Measurements from ENCODE around the gene LEMD2. TPM values are rescaled to one million over a fixed set of nuclear protein-coding genes. Genes with fewer than 3 reads are reported as not detected.

The LEMD2 gene
- total RNA-seq, 6 experiments from 2014 or later = 17.8 to 28.0 (median 21.8) TPM

DNA sequence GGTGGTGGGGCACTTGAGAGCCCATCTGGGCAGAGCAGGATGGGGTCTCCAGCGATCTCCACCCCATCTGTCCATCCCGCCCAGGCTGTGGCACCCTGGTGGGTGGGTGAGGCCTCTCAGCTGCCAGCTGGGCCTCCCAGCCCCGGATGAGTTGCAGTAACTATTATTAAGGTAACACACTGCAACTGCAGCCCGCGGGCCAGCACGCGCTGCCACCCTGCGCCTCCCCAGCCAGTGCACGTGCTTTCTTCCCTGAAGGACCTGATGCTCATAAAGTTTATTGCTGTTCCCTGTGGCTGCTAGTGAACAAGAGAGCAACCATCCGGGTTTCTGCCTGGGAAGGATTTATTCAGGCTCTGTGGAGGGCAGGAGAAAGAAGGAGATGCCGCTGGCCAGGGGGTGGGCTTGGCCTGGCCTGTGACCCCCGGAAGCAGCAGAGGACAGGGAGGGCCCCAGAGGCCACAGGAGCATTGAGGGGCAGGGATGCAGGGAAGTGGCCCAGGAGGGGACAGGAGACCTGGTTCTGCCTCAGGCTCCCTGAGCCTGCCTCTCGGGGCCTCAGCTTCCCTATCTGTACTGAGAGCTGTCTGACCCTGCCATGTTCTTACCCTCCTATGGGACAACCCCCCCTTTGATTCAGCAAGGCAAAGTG, 43.9 kb downstream of the LEMD2 start:
- no peak for TF ChIP-seq POLR2A (IDR thresholded peaks at IDR 0.05)
- TF ChIP-seq, protein P1, sequence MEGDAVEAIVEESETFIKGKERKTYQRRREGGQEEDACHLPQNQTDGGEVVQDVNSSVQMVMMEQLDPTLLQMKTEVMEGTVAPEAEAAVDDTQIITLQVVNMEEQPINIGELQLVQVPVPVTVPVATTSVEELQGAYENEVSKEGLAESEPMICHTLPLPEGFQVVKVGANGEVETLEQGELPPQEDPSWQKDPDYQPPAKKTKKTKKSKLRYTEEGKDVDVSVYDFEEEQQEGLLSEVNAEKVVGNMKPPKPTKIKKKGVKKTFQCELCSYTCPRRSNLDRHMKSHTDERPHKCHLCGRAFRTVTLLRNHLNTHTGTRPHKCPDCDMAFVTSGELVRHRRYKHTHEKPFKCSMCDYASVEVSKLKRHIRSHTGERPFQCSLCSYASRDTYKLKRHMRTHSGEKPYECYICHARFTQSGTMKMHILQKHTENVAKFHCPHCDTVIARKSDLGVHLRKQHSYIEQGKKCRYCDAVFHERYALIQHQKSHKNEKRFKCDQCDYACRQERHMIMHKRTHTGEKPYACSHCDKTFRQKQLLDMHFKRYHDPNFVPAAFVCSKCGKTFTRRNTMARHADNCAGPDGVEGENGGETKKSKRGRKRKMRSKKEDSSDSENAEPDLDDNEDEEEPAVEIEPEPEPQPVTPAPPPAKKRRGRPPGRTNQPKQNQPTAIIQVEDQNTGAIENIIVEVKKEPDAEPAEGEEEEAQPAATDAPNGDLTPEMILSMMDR (IDR thresholded peaks at IDR 0.05) = no peak
- ATAC-seq = peak in 1 of 4 donors; percentile 2
- Histone ChIP-seq H3K4me1 (peaks cover 0 to 48% (median 15%) of the 10 kb centered on the region in 4 donors), H3K9me3 (no peaks in the 10 kb centered on the region), H3K27me3 (no peaks in the 10 kb centered on the region), H3K4me3 (peak overlapping the region; percentile 16 to 54 (median 18)), H3K27ac (peak overlapping the region; percentile 44 to 73 (median 72)), H3K36me3 (no peaks in the 10 kb centered on the region)
- intact Hi-C loops (cut with DNase I) = no loop called here
- no peak for DNase-seq
- 26% methylated on average over 8 of the region's 13 CpGs for WGBS (ENCODE audit: insufficient coverage, low coverage, low lambda C conversion rate, missing lambda C conversion rate)

DNA sequence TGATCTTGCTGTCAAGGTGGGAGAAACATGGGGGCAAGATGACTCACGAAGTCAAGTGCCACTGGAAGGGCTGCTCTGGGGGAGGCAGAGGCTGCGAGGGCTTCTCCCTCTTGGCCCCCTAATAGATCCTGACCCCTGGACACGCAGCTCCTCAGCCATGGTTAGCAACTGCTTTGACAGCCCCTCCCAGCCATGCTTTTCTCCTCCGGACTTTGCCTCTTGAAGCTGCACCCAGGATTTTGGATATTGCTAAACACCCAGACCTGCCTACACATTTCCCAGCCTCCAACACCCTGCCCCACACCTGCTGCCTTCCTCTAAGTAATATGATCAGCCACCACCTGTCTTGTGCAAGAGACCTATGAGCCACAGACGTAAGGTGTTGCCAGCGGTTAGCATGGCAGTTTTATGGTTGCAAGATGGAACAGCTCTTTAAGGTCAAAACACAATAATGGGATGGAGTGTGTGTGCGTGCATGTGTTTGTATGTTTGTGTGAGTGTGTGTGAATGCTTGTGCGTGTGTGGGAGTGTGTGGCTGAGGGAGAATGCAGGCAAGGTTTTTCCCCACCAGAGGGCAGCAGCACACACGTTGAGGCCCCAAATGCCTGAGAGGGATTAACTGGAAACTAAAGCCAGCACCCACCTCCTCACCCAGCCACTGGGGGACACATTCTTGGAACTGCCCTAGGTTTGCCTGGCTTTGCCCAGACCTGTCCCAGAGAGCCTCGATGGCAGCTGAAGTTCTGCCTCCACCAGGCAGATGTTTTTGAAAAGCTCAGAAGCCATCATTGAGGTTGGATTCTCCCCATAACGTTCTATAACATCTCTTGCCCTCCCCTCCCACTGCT, 44.7 kb downstream of the LEMD2 start:
- Histone ChIP-seq H3K4me3 (peak overlapping the region; percentile 16 to 54 (median 18)), H3K27ac (peak overlapping the region; percentile 44 to 73 (median 72)), H3K4me1 (peaks cover 0 to 56% (median 18%) of the 10 kb centered on the region in 4 donors), H3K9me3 (no peaks in the 10 kb centered on the region), H3K27me3 (no peaks in the 10 kb centered on the region), H3K36me3 (no peaks in the 10 kb centered on the region)
- intact Hi-C loops (cut with DNase I) = no loop called here
- ATAC-seq (peak; percentile 55 to 66 (median 60)), DNase-seq (peak; percentile 66 to 79 (median 76))
- TF ChIP-seq, protein P1 (IDR thresholded peaks at IDR 0.05) = peak; percentile 88 to 94 (median 92)
- peak; percentile 43 for TF ChIP-seq POLR2A (IDR thresholded peaks at IDR 0.05)
- 11% methylated on average over 10 of the region's 11 CpGs for WGBS (ENCODE audit: insufficient coverage, low coverage, low lambda C conversion rate, missing lambda C conversion rate)

DNA sequence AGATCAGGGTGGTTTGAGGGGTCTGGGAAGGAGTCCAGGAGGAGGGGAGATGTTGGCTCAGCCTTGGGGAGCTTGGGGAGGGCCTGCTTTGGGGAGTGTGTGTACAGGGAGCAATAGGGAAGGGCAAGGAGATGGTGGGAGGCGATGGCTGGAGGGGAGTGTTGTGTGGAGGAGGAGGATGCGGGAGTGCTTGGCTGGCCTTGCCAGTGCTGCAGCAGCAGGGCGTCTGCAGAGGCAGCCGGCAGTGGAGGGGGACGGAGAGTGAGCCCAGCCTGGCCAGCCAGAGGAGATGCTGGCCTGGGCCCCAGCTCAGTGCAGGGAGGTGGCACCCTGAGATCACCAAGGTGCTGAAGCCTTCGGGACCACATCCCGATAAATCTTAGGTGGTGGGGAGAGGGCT, 46.1 kb downstream of the LEMD2 start:
- DNase-seq = no peak
- TF ChIP-seq POLR2A (IDR thresholded peaks at IDR 0.05) = no peak
- TF ChIP-seq, protein P1 (IDR thresholded peaks at IDR 0.05) = no peak
- H3K4me1 ChIP-seq = peaks cover 0 to 62% (median 22%) of the 10 kb centered on the region in 4 donors

DNA sequence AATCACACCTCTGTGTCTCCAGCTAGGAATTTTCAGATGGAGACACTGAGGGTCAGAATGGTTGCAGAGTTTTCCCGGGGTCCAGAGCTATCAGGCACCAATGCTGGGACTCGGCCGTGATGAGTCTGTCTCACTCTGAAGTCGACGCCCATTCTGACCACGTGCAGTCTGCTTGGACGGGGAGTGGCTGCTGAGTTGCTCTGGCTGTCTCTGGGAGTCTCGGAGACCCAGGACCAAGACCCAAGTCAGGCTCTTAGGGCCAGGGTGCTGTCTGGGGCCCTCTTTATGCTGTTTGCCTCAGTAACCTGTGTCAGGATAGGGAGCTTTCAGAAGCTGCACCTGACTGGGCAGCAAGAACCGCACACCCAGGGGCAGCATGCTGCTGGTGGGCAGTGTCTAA, 46.8 kb downstream of the LEMD2 start:
- no peak for TF ChIP-seq POLR2A (IDR thresholded peaks at IDR 0.05)
- no peaks in the 10 kb centered on the region for H3K27me3 ChIP-seq
- WGBS (ENCODE audit: insufficient coverage, low coverage, low lambda C conversion rate, missing lambda C conversion rate) = no CpG with 5 or more reads among the region's 9 CpGs
- ATAC-seq (no peak), DNase-seq (no peak)
- H3K4me3 ChIP-seq = no peak overlapping the region
- H3K27ac ChIP-seq = no peak overlapping the region
- H3K4me1 ChIP-seq = peaks cover 0 to 62% (median 22%) of the 10 kb centered on the region in 4 donors
- no peaks in the 10 kb centered on the region for H3K9me3 ChIP-seq
- intact Hi-C loops (cut with DNase I) = no loop called here
- H3K36me3 ChIP-seq = no peaks in the 10 kb centered on the region

More for the DNA sequence above, 46.1 kb downstream of the LEMD2 start:
- H3K27ac ChIP-seq = no peak overlapping the region
- no peaks in the 10 kb centered on the region for H3K27me3 ChIP-seq
- no peaks in the 10 kb centered on the region for H3K9me3 ChIP-seq
- no peak for ATAC-seq
- no peaks in the 10 kb centered on the region for H3K36me3 ChIP-seq
- intact Hi-C loops (cut with DNase I) = no loop called here
- WGBS (ENCODE audit: insufficient coverage, low coverage, low lambda C conversion rate, missing lambda C conversion rate) = 59% methylated on average over 4 of the region's 7 CpGs
- no peak overlapping the region for H3K4me3 ChIP-seq

DNA sequence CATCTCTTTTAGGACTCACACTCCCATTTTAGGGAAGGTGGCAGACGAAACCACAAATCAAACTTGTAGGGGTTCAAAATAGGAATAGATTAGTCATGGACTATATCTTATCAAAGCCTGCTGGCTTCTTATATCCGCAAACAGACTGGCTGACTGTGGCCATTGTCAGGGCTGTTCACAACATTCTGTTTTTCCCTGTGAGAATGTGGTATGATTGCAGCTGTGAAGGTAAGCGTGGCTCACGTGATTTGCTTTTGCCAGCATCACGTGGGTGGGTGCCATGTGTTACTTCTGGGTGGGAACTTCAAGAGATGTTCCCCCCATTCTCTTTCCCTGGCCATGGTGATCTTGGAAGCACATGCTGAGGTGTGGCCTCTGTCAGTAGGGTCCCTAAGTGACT, 48.1 kb downstream of the LEMD2 start:
- no peaks in the 10 kb centered on the region for H3K36me3 ChIP-seq
- peak overlapping the region; percentile 49 to 83 (median 50) for H3K27ac ChIP-seq
- H3K4me3 ChIP-seq = no peak overlapping the region
- no peak for TF ChIP-seq POLR2A (IDR thresholded peaks at IDR 0.05)
- TF ChIP-seq, protein P1 (IDR thresholded peaks at IDR 0.05) = no peak
- peaks cover 0 to 54% (median 22%) of the 10 kb centered on the region in 4 donors for H3K4me1 ChIP-seq
- no peak for ATAC-seq
- H3K27me3 ChIP-seq = no peaks in the 10 kb centered on the region
- DNase-seq = no peak
- no peaks in the 10 kb centered on the region for H3K9me3 ChIP-seq
- 36% methylated on average over 5 of the region's 5 CpGs for WGBS (ENCODE audit: insufficient coverage, low coverage, low lambda C conversion rate, missing lambda C conversion rate)
- intact Hi-C loops (cut with DNase I) = no loop called here
